Adrenal gland (tissue), 5 donors: ENCODE measurements around the gene ATP9A.

Source experiments
- POLR2A ChIP-seq, 2 donors: fragments of 450-650 bp; IDR thresholded peaks; one replicate each; pipeline ENCODE4 v1.6.1; 2017; ENCODE audit warnings: antibody characterized with exemption in 2 of 2, mild to moderate bottlenecking in 2 of 2, moderate library complexity in 1 of 2
- TF ChIP-seq, protein P1 (sequence below), 6 experiments: fragments of 450-650 bp in 4 of 6; fragments of 200-600 bp in 2 of 6; sonication (generic) in 1 of 6; IDR thresholded peaks; 1 replicate in 5 of 6; 2 replicates in 1 of 6; pipeline versions ENCODE4 v1.5.1 to v1.8.0; 2016 to 2021; ENCODE audit warnings: antibody characterized with exemption in 6 of 6, mild to moderate bottlenecking in 2 of 6, moderate library complexity in 1 of 6
- donor health status: DM: no; HTN: no; CAD: no.

DNA sequence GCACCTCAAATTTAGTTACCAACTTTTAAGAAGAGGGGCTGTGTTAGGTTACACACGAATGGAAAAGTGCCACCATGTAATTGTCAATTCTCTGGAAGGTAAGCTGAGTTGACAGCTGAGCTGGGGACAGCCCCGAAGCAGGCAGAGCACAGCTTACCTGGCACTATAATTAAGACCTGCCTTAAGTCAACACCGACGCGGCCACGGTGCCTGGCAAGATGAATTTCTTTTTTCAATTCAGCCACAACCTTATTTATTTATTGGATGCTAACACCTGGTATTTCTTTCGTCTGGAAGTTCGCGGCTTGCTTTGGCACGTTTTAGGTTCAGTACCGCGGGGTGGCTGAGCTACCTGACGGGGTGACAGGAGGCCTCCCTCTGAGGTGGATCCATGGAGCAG, 185.1 kb downstream of the ATP9A start:
- TF ChIP-seq, protein P1, sequence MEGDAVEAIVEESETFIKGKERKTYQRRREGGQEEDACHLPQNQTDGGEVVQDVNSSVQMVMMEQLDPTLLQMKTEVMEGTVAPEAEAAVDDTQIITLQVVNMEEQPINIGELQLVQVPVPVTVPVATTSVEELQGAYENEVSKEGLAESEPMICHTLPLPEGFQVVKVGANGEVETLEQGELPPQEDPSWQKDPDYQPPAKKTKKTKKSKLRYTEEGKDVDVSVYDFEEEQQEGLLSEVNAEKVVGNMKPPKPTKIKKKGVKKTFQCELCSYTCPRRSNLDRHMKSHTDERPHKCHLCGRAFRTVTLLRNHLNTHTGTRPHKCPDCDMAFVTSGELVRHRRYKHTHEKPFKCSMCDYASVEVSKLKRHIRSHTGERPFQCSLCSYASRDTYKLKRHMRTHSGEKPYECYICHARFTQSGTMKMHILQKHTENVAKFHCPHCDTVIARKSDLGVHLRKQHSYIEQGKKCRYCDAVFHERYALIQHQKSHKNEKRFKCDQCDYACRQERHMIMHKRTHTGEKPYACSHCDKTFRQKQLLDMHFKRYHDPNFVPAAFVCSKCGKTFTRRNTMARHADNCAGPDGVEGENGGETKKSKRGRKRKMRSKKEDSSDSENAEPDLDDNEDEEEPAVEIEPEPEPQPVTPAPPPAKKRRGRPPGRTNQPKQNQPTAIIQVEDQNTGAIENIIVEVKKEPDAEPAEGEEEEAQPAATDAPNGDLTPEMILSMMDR (IDR thresholded peaks at IDR 0.05), result no peak
- no peak for TF ChIP-seq POLR2A (IDR thresholded peaks at IDR 0.05)
